ENCODE results near the gene SYT2.
"Not testable (repeated sequence)": the region's sequence is repeated elsewhere in the genome, so short reads cannot be mapped to it uniquely, and the experiment has no call there.

SYT2 gene

DNA sequence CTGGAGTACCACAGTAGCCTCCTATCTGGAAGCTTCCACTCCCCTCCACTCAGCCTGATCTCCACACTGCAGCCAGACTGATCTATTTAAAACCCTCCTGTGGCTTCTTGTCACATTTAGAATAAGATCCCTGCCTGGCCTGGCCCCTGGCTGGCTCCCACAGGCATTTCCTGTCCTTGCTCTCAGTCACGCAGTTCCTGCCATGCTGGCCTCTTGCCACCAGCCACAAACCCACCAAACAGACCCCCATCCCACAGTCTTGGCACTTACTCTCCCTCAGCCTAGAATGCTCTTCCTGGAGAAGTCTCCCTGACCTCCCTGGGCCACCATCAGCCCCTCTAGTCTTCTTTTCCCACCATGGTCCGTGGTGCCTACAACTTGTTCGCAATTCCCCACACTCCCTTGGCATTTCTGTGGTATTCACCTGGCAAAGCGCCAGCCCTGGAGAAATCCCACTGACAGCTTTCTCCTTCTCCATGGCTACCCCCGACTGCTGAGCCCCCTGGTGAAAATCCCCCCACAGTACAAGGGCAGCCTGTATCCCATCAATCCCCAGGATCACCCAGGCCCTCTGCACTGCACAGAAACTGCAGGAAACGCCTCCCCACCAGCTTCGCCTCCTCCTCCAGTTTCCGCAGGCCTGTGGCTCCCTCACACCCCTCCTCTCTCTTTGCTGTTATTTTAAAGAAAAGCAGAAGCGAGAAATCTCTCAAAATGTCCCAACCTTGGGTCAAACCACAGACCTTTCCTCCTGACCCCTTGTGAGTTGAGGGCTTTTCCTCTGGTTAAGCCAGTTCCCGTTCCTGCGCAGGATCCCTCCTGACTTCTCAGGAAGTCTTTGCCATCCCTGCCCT is 94.5 kb downstream of the SYT2 start:
- H3K4me3 ChIP-seq (ENCODE audit: control insufficient read depth, low read depth, low read length) = no peak overlapping the region
- DNase-seq (ENCODE audit: low read depth) = no peak
- TF ChIP-seq, protein P1, sequence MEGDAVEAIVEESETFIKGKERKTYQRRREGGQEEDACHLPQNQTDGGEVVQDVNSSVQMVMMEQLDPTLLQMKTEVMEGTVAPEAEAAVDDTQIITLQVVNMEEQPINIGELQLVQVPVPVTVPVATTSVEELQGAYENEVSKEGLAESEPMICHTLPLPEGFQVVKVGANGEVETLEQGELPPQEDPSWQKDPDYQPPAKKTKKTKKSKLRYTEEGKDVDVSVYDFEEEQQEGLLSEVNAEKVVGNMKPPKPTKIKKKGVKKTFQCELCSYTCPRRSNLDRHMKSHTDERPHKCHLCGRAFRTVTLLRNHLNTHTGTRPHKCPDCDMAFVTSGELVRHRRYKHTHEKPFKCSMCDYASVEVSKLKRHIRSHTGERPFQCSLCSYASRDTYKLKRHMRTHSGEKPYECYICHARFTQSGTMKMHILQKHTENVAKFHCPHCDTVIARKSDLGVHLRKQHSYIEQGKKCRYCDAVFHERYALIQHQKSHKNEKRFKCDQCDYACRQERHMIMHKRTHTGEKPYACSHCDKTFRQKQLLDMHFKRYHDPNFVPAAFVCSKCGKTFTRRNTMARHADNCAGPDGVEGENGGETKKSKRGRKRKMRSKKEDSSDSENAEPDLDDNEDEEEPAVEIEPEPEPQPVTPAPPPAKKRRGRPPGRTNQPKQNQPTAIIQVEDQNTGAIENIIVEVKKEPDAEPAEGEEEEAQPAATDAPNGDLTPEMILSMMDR (conservative IDR thresholded peaks at IDR 0.05; ENCODE audit: control insufficient read depth, insufficient read depth, low read depth, low read length) = no peak

DNA sequence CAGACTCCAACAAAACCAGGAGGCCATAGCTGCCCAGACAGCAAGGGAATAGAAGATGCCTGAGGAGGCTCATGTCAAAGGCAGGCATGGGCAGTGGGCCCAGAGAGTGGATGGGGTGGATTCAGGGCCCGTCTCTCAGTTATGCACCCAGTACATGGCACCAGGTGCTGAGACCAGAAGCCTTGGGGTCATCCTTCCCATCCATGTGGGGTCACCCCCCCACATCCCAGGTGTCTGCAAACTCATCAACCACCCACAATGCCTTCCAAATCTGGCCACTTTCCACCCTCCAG is 95.1 kb downstream of the SYT2 start:
- H3K4me3 ChIP-seq (ENCODE audit: control insufficient read depth, low read depth, low read length); DNase-seq (ENCODE audit: low read depth): not testable (repeated sequence)

DNA sequence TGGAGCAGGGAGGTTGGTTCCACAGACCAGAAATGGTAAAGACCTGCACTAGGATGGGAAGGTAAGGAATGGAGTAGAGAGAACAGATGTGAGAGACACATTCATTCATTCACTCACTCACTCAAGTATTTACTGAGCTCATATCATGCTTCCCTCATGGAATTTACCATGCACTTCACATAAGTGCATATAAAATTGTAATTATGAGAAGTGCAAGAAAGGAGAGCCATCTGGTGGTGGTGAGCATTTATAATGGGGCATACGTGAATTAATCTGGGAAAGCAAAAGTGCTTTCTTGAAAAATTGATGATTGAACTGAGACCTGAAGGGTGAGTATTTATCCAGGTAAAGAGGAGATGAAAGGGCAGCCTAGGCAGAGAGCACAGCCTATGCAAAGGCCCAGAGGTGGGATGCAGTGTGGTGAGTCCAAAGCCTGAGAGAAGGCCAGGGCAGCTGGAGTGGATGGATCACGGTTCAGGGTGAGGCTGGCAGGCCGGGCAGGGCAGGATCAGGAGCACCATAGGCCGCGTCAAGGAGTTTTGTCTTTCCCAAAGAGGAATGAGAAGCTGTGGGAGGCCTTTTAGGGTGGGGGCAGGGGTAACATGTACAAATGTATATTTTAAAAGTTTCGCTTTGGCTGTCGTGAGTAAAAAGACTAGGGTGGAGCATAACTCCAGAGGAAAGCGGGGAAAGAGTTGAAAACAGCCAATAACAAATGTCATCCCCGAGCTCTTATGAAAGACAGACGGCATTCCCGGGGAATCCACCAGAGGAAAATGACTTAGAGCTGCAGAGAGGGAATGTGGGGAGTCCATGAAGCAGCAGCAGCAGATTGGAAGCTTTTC is 95.7 kb downstream of the SYT2 start:
- TF ChIP-seq, protein P1 (conservative IDR thresholded peaks at IDR 0.05; ENCODE audit: control insufficient read depth, insufficient read depth, low read depth, low read length) = peak; percentile 31
- H3K4me3 ChIP-seq (ENCODE audit: control insufficient read depth, low read depth, low read length) = not testable (repeated sequence)
- DNase-seq (ENCODE audit: low read depth) = peak; percentile 19

DNA sequence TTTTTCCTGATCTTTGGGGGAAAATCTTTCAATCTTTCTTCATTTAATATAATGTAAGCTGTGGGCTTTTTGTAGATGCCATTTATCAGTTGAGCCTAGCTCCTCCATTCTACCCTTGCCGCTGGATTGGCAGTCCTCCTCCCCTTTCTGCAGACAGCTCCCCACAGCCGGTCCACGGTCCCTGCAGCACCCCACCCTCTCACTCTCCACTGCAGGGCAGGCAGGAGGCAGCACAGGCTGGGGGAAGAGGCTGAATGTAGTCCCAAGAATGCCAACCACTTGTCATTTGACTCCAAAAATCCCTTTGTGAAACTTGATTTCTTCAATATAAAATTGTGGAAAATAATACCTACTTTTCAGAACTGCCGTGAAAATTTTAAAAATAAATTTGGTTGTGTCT is 96.7 kb downstream of the SYT2 start:
- no peak for DNase-seq (ENCODE audit: low read depth)
- H3K4me3 ChIP-seq (ENCODE audit: control insufficient read depth, low read depth, low read length) = no peak overlapping the region
- TF ChIP-seq, protein P1 (conservative IDR thresholded peaks at IDR 0.05; ENCODE audit: control insufficient read depth, insufficient read depth, low read depth, low read length) = no peak

DNA sequence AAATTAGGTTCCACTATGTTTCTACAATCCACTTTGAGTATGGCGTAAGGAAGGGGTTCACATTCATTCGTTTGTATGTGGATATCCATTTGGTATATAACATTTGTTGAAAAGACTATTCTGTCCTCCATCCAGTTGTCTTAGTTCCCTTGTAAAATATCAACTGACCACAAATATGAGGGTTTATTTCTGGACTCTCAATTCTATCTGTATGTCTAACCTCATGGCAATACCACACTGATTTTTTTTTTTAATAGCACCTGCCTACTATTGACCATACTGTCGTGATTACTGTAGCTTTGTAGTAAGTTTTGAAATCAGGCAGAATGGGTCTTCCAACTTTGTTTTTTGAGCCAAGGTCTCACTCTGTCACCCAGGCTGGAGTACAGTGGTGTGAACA is 98.2 kb downstream of the SYT2 start:
- not testable (repeated sequence) for H3K4me3 ChIP-seq (ENCODE audit: control insufficient read depth, low read depth, low read length); DNase-seq (ENCODE audit: low read depth)

DNA sequence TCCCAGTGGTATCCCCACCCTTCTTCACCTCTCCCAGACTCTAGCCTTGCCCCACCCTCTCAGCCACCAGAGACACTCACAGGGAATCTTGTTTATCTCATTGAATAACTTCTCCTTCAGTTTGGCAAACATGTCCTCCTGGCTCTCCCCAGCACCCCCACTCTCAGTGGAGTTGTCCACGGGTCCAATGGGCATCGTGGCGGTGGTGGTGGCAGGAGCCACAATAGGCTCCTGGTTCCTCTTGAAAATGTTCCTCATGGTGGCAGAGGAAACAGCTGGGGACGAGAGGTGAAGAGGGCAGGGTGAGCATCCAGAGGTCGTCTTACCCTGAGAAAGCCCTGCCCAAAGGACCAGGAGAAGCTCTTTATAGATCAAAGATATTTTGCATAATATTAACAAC is 104.7 kb downstream of the SYT2 start:
- TF ChIP-seq, protein P1 (conservative IDR thresholded peaks at IDR 0.05; ENCODE audit: control insufficient read depth, insufficient read depth, low read depth, low read length) = no peak
- H3K4me3 ChIP-seq (ENCODE audit: control insufficient read depth, low read depth, low read length) = no peak overlapping the region
- DNase-seq (ENCODE audit: low read depth) = no peak

DNA sequence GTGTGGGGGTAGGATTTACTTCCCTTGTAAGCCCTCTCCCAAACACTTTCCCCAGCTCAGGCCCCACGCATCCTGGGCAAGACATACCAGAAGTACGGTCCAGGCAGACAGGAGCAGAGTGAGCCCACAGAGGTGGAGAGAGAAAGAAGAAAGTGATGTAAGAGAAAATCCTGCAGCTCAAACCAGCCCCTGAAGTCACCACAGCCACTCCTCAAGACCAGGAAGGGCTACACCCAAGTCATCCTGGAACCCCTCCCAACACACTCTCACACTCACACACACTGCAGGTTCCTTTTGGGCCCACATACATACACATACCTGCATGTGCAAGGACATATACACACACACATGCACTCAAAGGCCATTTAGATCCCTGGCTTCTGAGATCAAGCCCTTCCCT is 106.8 kb downstream of the SYT2 start:
- no peak for DNase-seq (ENCODE audit: low read depth)
- TF ChIP-seq, protein P1 (conservative IDR thresholded peaks at IDR 0.05; ENCODE audit: control insufficient read depth, insufficient read depth, low read depth, low read length) = no peak

More for the DNA sequence above, 106.8 kb downstream of the SYT2 start:
- no peak overlapping the region for H3K4me3 ChIP-seq (ENCODE audit: control insufficient read depth, low read depth, low read length)

Data from fibroblast of mammary gland (primary cell).